Measurements from ENCODE around the gene DEFB108B. TPM values are rescaled to one million over a fixed set of nuclear protein-coding genes. Genes with fewer than 3 reads are reported as not detected.
"Not testable (repeated sequence)": the region's sequence is repeated elsewhere in the genome, so short reads cannot be mapped to it uniquely, and the experiment has no call there.

The DEFB108B gene
- polyA plus RNA-seq, 4 donors, result not detected

DNA sequence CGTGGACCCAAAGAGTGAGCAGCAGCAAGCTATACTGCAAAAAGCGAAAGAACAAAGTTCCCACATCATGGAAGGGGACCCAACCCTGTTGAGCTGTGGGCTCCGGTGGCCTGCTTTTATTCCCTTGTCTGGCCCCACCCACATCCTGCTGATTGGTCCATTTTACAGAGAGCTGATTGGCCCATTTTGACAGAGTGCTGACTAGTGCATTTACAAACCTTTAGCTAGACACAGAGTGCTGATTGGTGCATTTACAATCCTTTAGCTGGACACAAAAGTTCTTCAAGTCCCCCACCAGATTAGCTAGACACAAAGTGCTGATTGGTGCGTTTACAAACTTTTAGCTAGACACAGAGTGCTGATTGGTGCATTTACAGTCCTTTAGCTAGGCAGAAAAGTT lies 10.4 kb downstream of the DEFB108B start:
- FAIRE-seq; H3K4me1 ChIP-seq (ENCODE audit: control insufficient read depth in 3 of 3, insufficient read depth in 2 of 3, low read depth in 1 of 3, low read length in 2 of 3); H3K4me3 ChIP-seq (ENCODE audit: low read depth in 1 of 3, low read length in 3 of 3); DNase-seq; H3K27ac ChIP-seq (ENCODE audit: low read depth in 1 of 3, low read length in 2 of 3); H3K36me3 ChIP-seq (ENCODE audit: control insufficient read depth in 3 of 3, insufficient read depth in 2 of 3, low read depth in 1 of 3, low read length in 3 of 3); H3K9me3 ChIP-seq (ENCODE audit: control insufficient read depth in 2 of 2, insufficient read depth in 1 of 2, low read depth in 1 of 2, low read length in 1 of 2); H3K27me3 ChIP-seq (ENCODE audit: control insufficient read depth in 3 of 3, insufficient read depth in 3 of 3, low read length in 3 of 3): not testable (repeated sequence)
- WGBS, 3 donors, result 95 to 96% (median 95%) methylated on average over 4 of the region's 4 CpGs

DNA sequence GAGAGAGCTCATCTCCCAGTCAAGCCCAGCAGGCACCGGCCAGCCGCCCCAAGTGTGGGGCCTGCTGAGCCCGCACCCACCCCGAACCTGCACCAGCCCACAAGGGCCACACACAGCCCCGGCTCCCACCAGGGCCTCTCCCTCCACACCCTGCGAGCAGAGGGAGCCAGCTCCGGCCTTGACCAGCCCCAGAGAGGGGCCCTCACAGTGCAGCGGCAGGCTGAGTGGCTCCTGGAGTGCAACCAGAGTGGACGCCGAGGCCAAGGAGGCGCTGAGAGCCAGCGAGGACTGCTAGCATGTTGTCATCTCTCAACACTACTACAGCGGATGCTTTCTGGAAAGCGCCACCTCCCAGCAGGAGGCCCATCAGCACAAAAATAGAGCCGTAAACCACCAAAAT lies 10.9 kb downstream of the DEFB108B start:
- Histone ChIP-seq H3K36me3 (ENCODE audit: control insufficient read depth in 3 of 3, insufficient read depth in 2 of 3, low read depth in 1 of 3, low read length in 3 of 3) (no peaks in the 10 kb centered on the region), H3K4me1 (ENCODE audit: control insufficient read depth in 3 of 3, insufficient read depth in 2 of 3, low read depth in 1 of 3, low read length in 2 of 3) (no peaks in the 10 kb centered on the region), H3K27ac (ENCODE audit: low read depth in 1 of 3, low read length in 2 of 3) (no peak overlapping the region), H3K9me3 (ENCODE audit: control insufficient read depth in 2 of 2, insufficient read depth in 1 of 2, low read depth in 1 of 2, low read length in 1 of 2) (no peaks in the 10 kb centered on the region), H3K4me3 (ENCODE audit: low read depth in 1 of 3, low read length in 3 of 3) (no peak overlapping the region), H3K27me3 (ENCODE audit: control insufficient read depth in 3 of 3, insufficient read depth in 3 of 3, low read length in 3 of 3) (no peaks in the 10 kb centered on the region)
- FAIRE-seq, result no peak
- no peak for DNase-seq
- WGBS, 3 donors, result 81 to 97% (median 92%) methylated on average over 12 to 15 of the region's 15 CpGs

DNA sequence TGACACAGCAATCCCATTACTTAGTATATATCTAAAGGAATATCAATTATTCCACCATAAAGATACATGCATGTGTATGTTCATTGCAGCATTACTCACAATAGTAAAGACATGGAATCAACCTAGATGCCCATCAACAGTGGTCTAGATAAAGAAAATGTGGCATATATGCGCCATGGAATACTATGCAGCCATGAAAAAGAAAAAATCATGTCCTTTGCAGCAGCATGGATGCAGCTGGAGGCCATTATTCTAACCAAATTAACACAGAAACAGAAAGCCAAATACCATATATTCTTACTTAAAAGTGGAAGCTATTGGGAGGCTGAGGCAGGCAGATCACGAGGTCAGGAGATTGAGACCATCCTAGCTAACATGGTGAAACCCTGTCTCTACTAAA lies 20.9 kb downstream of the DEFB108B start:
- H3K9me3 ChIP-seq (ENCODE audit: control insufficient read depth in 2 of 2, insufficient read depth in 1 of 2, low read depth in 1 of 2, low read length in 1 of 2); H3K27ac ChIP-seq (ENCODE audit: low read depth in 1 of 3, low read length in 2 of 3); H3K4me3 ChIP-seq (ENCODE audit: low read depth in 1 of 3, low read length in 3 of 3); DNase-seq; H3K36me3 ChIP-seq (ENCODE audit: control insufficient read depth in 3 of 3, insufficient read depth in 2 of 3, low read depth in 1 of 3, low read length in 3 of 3); FAIRE-seq; H3K4me1 ChIP-seq (ENCODE audit: control insufficient read depth in 3 of 3, insufficient read depth in 2 of 3, low read depth in 1 of 3, low read length in 2 of 3); H3K27me3 ChIP-seq (ENCODE audit: control insufficient read depth in 3 of 3, insufficient read depth in 3 of 3, low read length in 3 of 3): not testable (repeated sequence)
- WGBS, 3 donors, result 93 to 95% (median 93%) methylated on average over 2 of the region's 2 CpGs

DNA sequence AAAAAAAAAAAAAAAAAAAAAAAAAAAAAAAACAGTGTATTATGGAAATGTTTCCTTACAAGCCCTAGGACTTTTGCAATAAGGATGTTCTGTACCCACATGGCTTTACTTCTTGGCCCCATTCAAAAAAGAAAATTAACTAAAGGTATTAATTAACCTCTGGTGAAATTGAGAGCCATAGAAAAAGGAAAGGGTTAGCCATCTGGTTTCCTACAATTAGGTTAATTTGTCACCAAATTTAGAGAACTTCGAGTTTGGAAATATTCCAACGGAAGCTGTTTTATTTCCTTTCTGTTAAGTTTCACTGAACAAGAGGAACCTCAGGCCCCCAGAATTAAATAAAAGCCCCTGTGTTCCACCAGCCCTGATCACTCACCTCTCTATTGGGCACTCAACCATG lies 22.9 kb downstream of the DEFB108B start:
- H3K36me3 ChIP-seq (ENCODE audit: control insufficient read depth in 3 of 3, insufficient read depth in 2 of 3, low read depth in 1 of 3, low read length in 3 of 3); H3K9me3 ChIP-seq (ENCODE audit: control insufficient read depth in 2 of 2, insufficient read depth in 1 of 2, low read depth in 1 of 2, low read length in 1 of 2); H3K27ac ChIP-seq (ENCODE audit: low read depth in 1 of 3, low read length in 2 of 3); DNase-seq; FAIRE-seq; H3K4me3 ChIP-seq (ENCODE audit: low read depth in 1 of 3, low read length in 3 of 3); H3K27me3 ChIP-seq (ENCODE audit: control insufficient read depth in 3 of 3, insufficient read depth in 3 of 3, low read length in 3 of 3); H3K4me1 ChIP-seq (ENCODE audit: control insufficient read depth in 3 of 3, insufficient read depth in 2 of 3, low read depth in 1 of 3, low read length in 2 of 3): not testable (repeated sequence)
- 46 to 80% (median 49%) methylated on average over 2 of the region's 2 CpGs for WGBS, 3 donors

DNA sequence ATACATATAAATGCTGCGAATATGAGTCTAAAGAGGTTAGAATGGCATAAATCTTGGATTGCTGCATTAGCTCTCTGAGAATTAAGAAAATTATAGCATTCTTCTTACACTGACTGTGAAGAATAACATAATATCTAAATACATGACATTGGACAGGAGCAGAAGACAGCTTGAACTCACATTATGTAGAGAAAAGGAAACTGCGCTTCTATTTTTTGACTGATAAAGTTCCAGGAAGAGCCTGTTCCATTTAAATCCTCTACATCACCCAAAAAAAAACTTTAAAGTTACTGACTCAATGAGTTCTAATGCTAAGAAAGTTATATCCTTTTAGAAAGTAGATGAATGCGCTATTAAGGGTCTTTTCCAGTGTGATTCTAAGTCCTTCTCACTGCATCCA lies 27.8 kb downstream of the DEFB108B start:
- H3K27me3 ChIP-seq (ENCODE audit: control insufficient read depth in 3 of 3, insufficient read depth in 3 of 3, low read length in 3 of 3); H3K36me3 ChIP-seq (ENCODE audit: control insufficient read depth in 3 of 3, insufficient read depth in 2 of 3, low read depth in 1 of 3, low read length in 3 of 3); H3K4me3 ChIP-seq (ENCODE audit: low read depth in 1 of 3, low read length in 3 of 3); DNase-seq; H3K4me1 ChIP-seq (ENCODE audit: control insufficient read depth in 3 of 3, insufficient read depth in 2 of 3, low read depth in 1 of 3, low read length in 2 of 3); H3K9me3 ChIP-seq (ENCODE audit: control insufficient read depth in 2 of 2, insufficient read depth in 1 of 2, low read depth in 1 of 2, low read length in 1 of 2); FAIRE-seq; H3K27ac ChIP-seq (ENCODE audit: low read depth in 1 of 3, low read length in 2 of 3): not testable (repeated sequence)
- WGBS, 3 donors, result 95 to 99% (median 98%) methylated on average over 3 of the region's 3 CpGs

DNA sequence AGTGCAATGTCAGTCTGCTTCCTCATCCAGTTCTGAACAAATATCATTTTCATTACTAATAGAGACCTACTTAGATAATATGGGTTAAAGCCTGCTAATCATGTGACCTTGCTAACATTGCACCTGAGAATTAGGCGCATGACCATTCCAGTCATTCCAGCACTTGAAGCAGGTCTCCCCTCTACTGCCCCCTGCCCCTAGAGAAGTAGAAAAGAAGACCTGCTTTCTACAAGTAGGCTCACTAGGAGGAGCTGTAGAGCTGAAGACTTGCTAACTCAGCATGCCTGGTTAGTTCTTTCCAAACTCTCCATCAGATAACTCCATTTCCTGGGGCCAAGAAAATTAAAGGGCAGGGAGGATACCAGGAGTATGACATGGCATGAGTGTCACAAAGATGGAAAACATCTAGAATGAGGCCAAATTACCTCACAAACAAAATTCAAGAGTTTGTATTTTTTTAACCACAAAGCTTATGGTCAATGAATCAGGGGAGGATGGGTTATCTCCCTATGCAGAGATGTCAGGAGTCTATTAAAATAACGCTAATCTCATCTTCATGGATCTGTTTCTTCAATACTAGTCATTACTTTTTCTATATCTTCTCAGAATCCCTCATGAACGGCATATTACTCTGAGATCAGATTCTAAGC lies 31.1 kb downstream of the DEFB108B start:
- H3K27me3 ChIP-seq (ENCODE audit: control insufficient read depth in 3 of 3, insufficient read depth in 3 of 3, low read length in 3 of 3); H3K4me1 ChIP-seq (ENCODE audit: control insufficient read depth in 3 of 3, insufficient read depth in 2 of 3, low read depth in 1 of 3, low read length in 2 of 3); H3K9me3 ChIP-seq (ENCODE audit: control insufficient read depth in 2 of 2, insufficient read depth in 1 of 2, low read depth in 1 of 2, low read length in 1 of 2); H3K36me3 ChIP-seq (ENCODE audit: control insufficient read depth in 3 of 3, insufficient read depth in 2 of 3, low read depth in 1 of 3, low read length in 3 of 3); H3K27ac ChIP-seq (ENCODE audit: low read depth in 1 of 3, low read length in 2 of 3); H3K4me3 ChIP-seq (ENCODE audit: low read depth in 1 of 3, low read length in 3 of 3): not testable (repeated sequence)
- WGBS, 3 donors, result 48 to 63% (median 52%) methylated on average over 3 of the region's 3 CpGs
- DNase-seq (peak; percentile 69 to 79), FAIRE-seq (peak; percentile 84)

DNA sequence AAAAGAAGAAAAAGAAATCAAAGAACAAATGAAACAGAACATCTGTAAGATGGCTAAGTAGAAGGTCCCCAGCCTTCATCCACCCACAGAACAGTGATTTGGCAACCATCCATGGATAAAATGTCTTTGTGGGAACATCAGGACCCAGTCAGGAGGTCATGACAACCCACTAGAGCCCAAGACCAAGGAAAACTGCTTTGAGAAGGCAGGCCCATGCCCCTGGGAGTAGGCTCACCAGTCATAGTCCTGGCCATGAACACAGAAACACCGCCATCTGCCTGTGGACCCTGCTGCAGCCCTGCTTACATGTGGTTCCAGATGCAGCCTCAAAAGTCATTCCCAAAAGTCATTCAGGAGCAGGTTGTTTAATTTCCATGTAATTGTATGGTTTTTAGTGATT lies 34.2 kb downstream of the DEFB108B start:
- 90 to 95% (median 92%) methylated on average over 1 of the region's 1 CpG for WGBS, 3 donors
- not testable (repeated sequence) for H3K36me3 ChIP-seq (ENCODE audit: control insufficient read depth in 3 of 3, insufficient read depth in 2 of 3, low read depth in 1 of 3, low read length in 3 of 3); FAIRE-seq; H3K27me3 ChIP-seq (ENCODE audit: control insufficient read depth in 3 of 3, insufficient read depth in 3 of 3, low read length in 3 of 3); H3K9me3 ChIP-seq (ENCODE audit: control insufficient read depth in 2 of 2, insufficient read depth in 1 of 2, low read depth in 1 of 2, low read length in 1 of 2); H3K4me1 ChIP-seq (ENCODE audit: control insufficient read depth in 3 of 3, insufficient read depth in 2 of 3, low read depth in 1 of 3, low read length in 2 of 3); H3K27ac ChIP-seq (ENCODE audit: low read depth in 1 of 3, low read length in 2 of 3); DNase-seq; H3K4me3 ChIP-seq (ENCODE audit: low read depth in 1 of 3, low read length in 3 of 3)

DNA sequence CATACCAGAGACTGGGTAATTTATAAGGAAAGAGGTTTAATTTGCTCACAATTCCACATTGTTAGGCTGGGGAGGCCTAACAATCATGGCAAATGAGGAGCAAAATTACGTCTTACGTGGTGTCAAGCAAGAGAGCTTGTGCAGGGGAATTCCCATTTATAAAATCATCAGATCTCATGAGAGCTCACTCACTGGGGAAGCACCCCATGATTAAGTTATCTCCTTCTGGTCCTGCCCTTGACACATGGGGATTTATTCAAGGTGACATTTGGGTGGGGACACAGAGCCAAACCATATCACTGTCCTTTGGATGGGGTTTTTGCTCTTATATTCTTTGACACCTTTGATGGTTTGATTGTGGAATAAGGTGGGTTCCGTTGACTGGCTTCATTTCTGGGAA lies 36.9 kb downstream of the DEFB108B start:
- not testable (repeated sequence) for H3K27me3 ChIP-seq (ENCODE audit: control insufficient read depth in 3 of 3, insufficient read depth in 3 of 3, low read length in 3 of 3); H3K4me3 ChIP-seq (ENCODE audit: low read depth in 1 of 3, low read length in 3 of 3); H3K27ac ChIP-seq (ENCODE audit: low read depth in 1 of 3, low read length in 2 of 3); DNase-seq; H3K4me1 ChIP-seq (ENCODE audit: control insufficient read depth in 3 of 3, insufficient read depth in 2 of 3, low read depth in 1 of 3, low read length in 2 of 3); H3K36me3 ChIP-seq (ENCODE audit: control insufficient read depth in 3 of 3, insufficient read depth in 2 of 3, low read depth in 1 of 3, low read length in 3 of 3); H3K9me3 ChIP-seq (ENCODE audit: control insufficient read depth in 2 of 2, insufficient read depth in 1 of 2, low read depth in 1 of 2, low read length in 1 of 2); FAIRE-seq
- WGBS, 3 donors, result 78 to 85% (median 84%) methylated on average over 3 of the region's 3 CpGs

DNA sequence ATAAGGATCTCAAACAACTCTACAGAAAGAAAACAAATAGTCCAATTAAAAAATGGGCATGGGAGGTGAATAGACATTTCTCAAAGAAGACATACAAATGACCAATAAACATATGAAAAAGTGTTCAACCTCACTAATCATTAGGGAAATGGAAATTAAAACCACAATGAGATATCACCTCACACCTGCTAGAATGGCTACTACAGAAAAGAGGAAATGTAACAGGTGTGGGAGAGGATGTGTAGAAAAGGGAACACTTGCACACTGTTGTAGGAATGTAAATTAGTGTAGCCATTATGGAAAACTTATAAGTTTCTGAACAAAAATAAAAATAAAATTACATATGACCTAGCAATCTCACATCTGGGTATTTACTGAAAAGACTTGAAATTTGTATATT lies 37.7 kb downstream of the DEFB108B start:
- FAIRE-seq, DNase-seq: not testable (repeated sequence)

More for the DNA sequence above, 37.7 kb downstream of the DEFB108B start:
- not testable (repeated sequence) for H3K27ac ChIP-seq (ENCODE audit: low read depth in 1 of 3, low read length in 2 of 3); H3K4me3 ChIP-seq (ENCODE audit: low read depth in 1 of 3, low read length in 3 of 3); H3K4me1 ChIP-seq (ENCODE audit: control insufficient read depth in 3 of 3, insufficient read depth in 2 of 3, low read depth in 1 of 3, low read length in 2 of 3); H3K27me3 ChIP-seq (ENCODE audit: control insufficient read depth in 3 of 3, insufficient read depth in 3 of 3, low read length in 3 of 3); H3K9me3 ChIP-seq (ENCODE audit: control insufficient read depth in 2 of 2, insufficient read depth in 1 of 2, low read depth in 1 of 2, low read length in 1 of 2); H3K36me3 ChIP-seq (ENCODE audit: control insufficient read depth in 3 of 3, insufficient read depth in 2 of 3, low read depth in 1 of 3, low read length in 3 of 3)

Data from small intestine (tissue), 7 donors.